NB4 (cell line): ENCODE results near the gene CBFA2T2.

Experiments
- CTCF ChIP-seq: IDR thresholded peaks from one replicate; pipeline ENCODE4 v1.5.1; 2012; ENCODE audit warnings: low read depth, low read length
- MAX ChIP-seq: IDR thresholded peaks from 2 replicates; pipeline ENCODE4 v1.6.1; 2011; ENCODE audit warnings: low read depth, low read length
- MYC ChIP-seq: IDR thresholded peaks from 2 replicates; pipeline ENCODE4 v1.6.1; 2011; ENCODE audit warnings: low read depth, low read length
- POLR2A ChIP-seq: IDR thresholded peaks from 2 replicates; pipeline ENCODE4 v1.6.1; 2011; ENCODE audit warnings: mild to moderate bottlenecking; ENCODE audit not compliant: insufficient read length; ENCODE audit errors: extremely low read depth

- no peak for TF ChIP-seq CTCF
- no peak for TF ChIP-seq POLR2A
- TF ChIP-seq MAX, result no peak
- no peak for TF ChIP-seq MYC
These were observed 1.7 kb upstream of the CBFA2T2 start for GRCh38 chr20:33488201-33488600.
